Superior temporal gyrus (tissue), 1 donor: ENCODE measurements around the gene DNAJC22.

Experiments
- DNase-seq: peaks from one replicate; pipeline ENCODE4 v3.0.0-alpha.2; 2016; ENCODE audit errors: extremely low spot score

DNAJC22 gene

DNA sequence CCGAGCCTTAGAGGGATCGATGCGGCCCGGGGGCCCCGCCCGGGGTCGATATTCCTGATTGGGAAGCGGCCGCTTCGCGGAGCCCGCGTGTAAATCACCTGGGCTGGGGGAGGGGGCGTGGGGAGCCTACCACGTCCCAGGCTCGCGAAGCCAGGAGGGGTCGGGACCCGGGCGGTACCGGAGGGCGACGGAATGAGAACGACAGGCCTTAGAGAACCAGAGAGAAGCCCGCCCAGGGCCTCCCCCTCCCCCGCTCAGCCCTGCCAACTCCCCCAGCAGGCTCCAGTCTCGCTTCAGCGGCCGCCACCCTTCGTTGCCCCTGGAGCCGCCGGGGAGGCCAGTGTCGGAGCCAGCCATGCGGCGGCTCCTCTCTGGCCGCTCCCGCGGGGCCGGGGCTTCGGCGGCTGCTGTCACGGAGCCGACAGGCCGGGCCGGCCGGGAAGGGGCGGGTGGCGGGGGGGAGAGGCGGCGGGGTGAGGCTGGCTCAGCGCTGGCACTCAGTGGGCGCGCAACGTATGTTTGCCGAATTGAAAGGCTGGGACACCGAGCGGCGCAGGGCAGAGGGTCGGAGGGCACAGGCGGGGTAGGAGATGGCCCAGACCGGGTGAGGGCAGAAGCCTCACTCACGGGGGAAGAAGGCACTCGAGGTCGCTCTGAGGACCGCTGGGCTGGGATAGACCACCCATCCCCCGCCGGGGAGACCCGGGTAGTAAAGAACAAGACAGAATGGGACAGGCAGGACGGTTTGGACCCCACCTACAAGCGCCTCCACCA lies 1.4 kb upstream of the DNAJC22 start:
- no peak for DNase-seq

DNA sequence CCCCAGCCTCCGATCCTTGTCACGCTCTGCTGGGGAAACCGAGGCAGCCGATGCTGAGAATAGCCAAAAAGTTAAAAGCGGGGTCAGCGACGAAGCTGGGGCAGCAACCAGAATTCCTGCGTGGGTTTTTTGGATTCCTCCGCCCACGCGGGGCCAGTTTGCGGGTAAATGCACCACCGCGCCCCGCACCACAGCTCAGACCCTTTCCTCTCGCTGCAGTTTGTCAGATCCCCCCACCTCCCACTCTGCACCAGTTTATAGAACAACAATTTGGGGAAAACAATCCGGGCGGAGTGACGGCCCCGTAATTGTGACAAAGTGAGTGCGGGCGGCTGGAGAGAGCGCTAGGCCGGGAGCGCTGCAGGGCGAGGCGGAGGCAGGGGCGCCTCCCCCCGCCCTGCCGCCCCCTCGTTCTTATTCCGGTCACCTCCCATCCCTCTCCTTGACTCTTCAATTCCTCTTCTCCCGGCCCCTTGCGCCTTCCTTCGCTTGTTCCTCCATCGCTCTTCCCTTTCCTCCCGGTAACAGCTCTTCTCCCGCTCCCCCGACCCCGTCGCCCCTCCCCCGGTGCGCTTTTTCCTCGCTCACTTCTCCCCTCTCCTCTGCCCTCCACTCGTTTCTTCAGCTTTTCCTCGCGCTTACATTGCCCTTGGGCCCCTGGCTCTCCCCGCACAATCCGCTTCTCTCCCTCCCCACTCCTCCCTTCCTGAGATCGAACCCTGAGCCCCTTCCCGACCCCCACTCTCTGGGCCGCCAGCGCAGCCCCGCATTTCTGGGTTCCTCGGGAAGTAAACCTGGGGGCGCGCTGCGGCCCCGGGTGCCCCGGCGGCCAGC lies 646 bp upstream of the DNAJC22 start:
- DNase-seq: no peak

DNA sequence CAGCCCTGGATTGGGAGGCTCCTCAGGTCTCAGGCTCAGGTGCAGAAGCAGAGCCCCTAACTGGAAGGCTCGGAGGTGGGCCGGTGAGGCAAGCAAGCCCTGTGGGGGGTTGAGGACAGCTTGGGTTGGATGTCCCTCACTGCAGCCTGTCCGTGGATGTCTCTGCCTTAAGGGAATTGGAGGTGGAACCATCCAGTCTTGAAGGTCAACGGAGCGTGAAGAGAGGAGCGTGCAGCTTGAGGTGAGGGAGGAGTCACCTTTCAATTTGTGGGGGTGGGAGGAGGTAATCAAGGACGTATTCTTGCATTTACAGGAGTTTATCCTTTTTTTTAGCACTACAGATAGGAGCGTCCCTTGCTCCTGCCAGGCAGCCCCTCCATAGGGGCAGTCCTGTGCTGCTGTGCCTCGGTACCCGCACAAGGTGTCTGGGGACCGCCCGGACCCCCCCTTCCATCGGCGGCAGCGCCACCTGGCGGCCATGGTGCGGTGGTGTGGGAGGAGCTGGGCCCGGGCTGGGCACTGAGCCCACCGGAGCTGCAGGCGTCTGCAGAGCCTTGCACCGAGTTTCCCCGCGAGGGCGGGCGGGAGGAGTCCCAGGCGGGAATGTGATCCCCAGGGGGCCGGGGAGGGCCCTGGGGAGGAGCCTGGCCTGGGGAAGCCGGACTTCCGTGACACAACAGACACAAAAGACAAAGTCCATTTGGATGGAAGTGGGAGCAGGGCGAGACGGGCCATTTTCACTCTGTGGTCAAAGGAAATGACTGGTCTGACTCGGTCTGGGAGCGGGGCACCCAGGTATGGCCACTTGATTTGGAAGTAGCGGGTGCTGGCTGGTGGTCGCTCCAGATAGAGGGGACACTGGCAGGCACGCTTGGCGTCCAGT lies 864 bp downstream of the DNAJC22 start:
- DNase-seq: peak; percentile 89

DNA sequence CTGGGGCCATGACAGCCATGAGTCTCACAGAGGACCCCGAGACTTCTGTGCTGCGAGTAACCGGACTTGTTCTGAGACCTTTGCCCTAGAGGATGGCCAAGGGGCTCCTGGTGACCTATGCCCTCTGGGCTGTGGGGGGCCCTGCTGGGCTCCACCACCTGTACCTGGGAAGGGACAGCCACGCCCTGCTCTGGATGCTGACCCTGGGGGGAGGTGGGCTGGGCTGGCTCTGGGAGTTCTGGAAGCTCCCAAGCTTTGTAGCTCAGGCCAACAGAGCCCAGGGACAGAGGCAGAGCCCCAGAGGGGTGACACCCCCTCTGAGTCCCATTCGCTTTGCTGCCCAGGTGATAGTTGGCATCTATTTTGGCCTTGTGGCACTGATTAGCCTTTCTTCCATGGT lies 2.1 kb downstream of the DNAJC22 start:
- DNase-seq: no peak

DNA sequence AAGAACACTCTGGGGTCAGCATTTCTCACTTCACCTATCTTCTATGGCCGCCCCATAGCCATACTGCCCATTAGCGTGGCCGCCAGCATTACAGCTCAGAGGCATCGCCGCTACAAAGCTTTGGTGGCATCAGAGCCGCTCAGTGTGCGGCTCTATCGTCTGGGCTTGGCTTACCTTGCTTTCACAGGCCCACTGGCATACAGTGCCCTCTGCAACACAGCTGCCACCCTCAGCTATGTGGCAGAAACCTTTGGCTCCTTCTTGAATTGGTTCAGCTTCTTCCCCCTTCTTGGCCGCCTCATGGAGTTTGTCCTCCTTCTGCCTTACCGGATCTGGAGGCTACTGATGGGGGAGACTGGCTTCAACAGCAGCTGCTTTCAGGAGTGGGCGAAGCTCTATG lies 2.6 kb downstream of the DNAJC22 start:
- no peak for DNase-seq

DNA sequence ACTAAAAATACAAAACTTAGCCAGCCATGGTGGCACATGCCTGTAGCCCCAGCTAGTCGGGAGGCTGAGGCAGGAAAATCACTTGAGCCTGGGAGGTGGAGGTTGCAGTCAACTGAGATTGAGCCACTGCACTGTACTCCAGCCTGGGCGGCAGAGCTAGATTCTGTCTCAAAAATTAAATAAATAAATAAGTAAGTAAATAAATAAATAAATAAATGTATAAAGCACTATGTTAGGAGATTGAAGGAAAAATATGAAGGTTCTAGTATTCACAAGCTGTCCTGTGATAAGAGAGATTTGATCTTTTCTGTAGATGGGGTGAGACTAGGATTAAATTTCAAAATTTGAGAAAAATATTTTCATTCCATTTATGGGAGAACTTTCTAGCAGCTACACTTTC lies 5.7 kb downstream of the DNAJC22 start:
- no peak for DNase-seq

DNA sequence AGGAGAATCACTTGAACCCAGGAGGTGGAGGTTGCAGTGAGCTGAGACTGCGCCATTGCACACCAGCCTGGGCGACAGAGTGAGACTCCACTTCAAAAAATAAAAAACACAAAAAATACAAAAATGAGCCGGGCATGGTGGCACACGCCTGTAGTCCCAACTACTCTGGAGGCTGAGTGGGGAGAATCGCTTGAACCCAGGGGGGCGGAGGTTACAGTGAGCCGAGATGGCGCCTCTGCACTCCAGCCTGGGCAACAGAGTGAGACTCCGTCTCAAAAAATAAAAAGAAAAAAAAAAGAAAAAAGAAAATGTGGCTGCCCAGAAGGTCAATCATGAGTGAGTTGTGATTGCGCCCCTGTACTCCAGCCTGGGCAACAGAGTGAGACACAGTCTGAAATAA lies 9.2 kb downstream of the DNAJC22 start:
- no peak for DNase-seq

DNA sequence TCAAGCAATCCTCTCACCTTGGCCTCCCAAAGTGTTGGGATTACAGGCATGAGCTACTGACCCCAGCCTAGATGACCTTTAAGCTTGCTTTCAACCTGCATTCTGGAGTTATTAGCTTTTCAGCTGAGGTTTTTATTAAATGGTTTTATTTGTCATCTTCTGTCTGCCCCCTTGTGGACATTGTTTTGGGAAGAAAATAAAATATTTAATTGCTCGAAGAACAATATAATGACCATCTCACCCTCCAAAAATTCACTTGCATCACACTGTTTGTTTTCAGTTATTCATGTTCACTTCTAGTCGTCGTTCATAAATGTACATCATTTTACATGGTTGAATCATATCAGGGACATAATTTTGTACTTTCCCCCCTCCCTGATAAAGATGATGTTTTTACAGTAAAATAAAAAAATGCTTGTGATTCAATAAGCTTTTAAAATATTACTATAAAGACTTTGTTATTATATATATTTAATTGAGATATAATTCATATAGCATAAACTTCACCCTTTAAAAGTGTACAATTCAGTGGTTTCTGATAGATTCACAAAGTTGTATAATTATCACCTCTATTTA lies 10.5 kb downstream of the DNAJC22 start:
- peak; percentile 71 for DNase-seq

DNA sequence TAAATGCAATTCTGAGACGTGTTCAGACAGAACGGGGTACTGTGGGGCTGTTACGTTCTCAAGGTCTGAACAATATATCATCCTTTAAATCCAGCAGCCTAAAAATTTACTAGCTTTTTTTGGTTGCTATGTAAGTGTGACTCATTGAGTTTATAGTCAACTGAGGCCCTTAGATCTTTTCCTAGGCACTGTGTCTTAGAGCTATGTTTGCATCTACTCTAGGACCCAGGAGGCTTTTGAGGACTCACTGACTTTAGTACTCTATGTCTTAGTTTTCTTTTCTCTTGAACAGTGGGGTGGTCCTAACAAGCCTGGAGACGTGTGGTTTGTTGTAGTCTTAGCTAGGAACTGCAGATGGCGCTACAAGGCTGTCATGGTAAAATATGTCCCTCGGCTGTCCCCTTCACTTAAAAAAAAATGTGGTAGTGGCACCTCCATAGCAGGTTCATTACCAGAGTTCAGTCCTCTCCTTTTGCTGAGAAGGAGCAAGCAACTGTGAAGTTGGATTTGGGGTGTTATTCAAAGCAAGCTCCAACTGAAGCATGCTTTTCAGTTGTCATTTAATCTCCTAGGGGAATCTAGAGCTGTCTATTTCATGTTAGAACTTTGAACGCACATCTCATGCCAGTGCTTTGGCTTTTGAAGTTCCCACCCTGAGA lies 11.9 kb downstream of the DNAJC22 start:
- DNase-seq: peak; percentile 83

DNA sequence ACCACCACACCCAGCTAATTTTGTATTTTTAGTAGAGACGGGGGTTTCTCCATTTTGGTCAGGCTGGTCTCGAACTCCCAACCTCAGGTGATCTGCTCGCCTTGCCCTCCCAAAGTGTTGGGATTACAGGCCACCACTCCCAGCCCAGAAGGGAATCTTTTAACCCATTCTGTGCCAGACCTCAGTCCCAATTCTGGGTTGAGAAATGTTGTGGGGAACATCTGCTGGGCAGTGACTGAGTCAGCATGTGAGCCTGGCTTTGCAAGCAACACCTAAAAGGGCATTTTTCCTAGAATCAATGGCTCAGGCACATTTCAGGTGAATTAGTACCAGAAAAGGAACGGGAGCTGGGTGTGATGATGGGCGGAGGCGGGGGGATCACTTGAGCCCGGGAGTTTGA lies 13.0 kb downstream of the DNAJC22 start:
- DNase-seq: no peak

DNA sequence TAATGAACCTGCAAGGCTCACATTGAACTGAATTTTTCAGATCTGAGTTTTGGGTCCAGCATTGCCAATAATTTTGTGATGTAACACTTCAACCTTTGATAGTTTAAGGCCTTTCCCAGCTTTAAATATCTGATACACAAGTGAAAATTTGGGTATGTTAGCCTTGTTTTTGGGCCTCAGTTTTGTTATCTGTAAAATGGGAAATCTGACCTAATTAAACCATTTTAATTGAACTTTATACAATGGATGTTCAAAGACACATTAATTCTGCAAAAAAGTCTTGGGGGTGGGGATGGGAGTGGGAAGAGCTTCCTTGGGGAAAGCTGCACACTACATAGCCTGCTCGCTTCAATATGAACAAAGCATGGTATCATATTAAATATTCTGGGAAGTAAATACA lies 15.4 kb downstream of the DNAJC22 start:
- DNase-seq: no peak

DNA sequence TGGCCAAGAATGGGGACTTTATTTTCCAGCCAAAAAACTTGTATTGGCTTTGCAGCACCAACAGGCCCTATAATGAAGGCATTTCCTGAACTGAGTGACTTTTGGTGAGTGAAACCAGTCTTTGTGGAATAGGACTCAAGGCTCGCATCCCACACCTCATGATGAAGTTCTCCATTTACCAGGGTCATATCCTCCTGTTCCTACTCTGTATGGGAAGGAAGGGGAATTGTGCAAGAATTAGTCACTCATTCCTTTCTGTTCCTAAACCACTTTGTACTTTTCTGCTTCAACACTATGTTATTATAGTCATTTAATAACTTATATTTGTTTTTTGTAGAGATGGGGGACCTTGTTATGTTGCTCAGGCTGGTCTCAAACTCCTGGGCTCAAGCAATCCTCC lies 18.3 kb downstream of the DNAJC22 start:
- no peak for DNase-seq

DNA sequence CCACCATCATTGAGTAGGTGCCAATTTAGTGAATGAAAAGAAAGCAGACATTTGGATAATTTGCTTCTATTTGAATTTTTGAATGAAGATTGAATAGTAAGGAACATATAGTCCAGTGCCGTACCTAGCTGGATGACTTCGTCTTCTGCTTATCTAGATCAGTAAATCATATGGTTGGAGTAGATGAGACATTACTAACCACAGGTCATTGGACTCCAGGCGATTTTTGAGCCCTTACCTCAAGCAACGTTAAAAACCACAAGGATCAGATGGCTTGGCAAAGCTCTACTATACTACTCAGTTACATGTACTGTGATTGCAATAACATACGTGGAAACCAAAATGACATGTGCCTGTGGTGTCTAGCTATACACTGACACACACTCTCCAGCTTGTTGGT lies 18.9 kb downstream of the DNAJC22 start:
- no peak for DNase-seq

DNA sequence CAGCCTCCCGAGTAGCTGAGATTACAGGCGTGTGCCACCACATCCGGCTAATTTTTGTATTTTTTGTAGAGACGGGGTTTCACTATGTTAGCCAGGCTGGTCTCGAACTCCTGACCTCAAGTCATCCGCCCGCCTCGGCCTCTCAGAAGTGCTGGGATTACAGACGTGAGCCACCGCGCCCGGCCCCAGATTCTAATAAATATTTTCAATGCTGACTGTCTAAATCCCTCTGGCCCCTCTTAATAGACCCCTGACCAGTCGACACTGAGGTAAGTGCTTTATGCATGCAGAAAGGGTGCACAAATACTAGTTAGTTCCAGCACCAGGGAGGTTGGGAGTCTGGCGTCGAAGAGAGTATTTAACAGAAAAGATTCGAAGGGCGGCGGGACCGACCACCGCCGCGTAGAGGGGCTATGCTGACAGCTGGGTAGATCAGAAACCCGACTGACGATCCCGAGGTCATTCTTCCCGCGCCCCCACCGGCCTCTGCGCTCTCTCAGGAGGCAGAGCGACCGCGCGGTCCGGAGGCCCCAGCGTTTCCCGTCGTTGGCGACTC lies 19.5 kb downstream of the DNAJC22 start:
- no peak for DNase-seq

DNA sequence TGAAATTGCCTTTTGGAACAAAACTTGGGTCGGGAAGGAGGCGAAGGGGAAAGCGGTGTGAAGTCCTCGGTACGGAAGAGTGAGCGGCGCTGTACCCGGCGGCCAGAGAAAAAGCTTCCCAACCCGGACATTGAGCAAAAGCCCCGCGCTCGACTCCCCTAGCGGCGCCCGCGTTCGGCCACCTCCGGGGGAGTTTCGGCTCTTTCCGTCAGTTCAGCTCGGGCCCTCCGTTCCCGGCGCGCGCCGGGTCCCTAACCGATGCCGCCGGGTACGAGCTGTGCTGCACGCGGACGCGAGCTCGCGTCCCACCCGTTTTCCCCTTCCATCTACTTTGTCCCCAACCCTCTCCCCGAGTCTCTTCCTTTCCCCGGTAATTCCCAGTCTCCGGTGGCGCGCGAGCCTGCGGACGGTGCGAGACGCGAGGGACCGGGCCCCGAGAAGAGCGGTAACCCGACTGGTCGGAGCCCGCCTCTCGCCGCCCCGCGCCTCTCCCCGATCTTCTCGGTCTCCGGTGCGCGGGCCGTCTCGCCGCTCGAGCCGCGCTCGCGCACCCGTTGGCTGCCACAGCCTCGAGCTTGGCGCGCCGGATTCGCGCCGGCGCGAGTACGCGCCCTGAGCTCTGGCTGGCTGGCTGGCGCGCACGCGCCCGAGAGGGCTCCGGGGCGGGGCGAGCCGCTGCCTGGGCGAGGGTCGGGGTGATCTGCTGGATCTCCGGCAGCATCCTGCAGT lies 20.1 kb downstream of the DNAJC22 start:
- DNase-seq: peak; percentile 80

DNA sequence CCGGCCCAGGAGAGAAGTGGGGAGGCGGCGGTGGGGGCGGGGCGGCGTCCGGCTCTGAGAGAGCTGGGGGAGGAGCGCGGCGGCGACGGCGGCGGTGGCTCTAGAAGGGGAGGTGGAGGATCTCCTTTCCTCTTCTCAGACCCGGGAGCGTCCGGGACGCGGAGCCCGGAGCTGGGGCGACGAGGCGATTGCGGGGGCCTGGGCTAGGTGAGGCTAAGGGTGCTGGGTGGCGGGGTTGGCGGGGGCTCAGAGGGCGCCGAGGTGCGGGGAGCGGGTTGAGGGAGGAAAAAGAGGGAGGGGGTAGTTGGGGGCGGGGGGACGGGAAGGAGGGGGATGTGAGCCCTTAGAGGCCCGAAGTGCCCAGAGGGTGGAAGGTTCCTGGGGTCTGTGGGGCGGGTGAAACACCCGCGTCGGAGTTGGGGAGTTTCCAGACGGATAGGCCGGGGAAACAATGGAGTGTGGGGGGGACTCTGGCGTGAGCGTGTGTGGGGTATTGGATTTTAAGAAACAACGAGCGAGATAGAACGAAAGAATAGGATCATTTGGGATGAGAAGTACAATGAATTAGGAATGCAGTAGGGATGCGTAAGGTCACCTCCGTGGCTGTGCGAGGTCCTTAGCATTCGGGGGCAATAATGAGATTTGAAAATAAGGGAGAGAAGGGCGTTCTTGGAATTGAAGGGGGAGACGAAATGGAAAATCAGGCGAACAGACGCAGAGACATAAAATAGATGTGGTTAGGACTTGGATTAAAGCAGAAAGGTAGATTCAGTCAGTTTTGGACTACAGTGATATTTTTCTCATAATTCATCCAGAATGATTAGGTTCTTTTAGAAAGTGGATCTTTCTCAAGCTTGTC lies 20.9 kb downstream of the DNAJC22 start, which contains the start of gene SPATS2:
Gene SPATS2 (plus strand): TSS at position 82 of the 859 bp plus-strand sequence. CDS start 93,551 bp downstream, outside the sequence.
- peak; percentile 50 for DNase-seq

DNA sequence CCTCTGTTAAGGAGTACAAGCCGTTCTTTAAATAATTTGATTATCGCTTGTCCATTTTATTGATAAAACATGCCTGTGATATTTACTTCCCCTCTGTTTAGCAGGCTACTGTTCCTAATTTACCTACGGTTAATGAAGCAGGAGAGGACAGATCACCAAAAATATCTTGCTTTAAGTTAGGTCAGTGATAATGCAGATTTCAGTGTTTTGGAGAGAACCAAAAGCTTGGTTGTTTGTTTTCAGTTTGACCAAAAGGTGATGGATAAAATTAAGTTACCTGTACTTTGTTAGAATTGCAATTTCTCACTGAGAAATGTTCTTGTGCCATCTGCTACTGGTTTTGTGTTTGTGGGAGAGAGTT lies 21.5 kb downstream of the DNAJC22 start:
- DNase-seq: no peak

DNA sequence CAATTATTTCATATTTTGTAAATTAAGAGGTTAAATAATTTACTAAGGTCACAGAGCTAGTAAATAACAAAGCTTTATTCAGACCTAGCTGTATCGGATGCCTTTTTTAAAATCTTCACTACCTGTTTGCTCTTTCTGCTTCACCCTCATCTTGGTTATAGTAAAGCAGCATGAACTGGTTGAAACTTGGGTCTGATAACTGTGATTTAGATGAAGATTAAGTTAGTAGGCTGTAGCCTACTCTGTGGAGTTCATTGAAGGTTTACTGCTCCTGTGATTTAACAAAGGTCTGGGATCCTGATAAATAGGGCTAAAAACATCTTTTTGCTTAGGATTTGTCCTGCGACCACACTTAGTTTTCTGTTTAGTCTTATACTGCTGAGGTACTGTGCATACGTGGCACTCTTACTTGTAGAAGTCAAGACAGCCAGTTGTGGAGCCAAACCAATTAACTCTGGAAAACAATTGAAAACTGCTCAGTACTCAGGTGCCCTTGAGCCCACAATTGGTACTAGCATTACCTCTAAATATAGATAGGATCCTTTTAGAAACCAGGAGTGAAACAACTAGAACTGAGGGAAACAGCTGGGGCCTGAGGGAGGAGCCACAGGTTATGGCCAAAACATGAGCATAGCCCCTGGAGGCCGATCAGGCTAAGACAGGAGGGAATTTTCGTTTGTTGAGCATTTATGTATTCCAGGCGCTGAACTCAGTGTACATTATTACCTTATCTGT lies 22.9 kb downstream of the DNAJC22 start:
- DNase-seq: no peak

DNA sequence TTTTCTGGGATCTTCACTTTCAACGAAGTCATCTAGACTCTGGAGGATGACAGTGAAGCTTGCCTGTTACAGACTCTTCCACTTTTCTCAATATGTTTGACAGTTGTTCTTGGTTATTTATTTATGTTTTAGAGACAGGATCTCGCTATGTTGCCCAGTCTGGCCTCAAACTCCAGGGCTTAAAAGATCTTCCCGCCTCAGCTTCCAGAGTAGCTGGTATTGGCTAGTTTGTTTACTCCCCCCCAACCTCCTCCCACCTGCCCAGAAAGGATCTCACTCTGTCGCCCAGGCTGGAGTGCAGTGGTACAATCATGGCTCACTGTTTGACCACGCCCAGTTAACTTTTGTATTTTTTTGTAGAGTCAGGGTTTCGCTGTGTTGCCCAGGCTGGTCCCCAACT lies 23.9 kb downstream of the DNAJC22 start:
- no peak for DNase-seq
